Activated T-cell treated with anti-CD3 and anti-CD28 coated beads for 48 hours (primary cell): ENCODE results near the gene OR4E1.
"Not testable (repeated sequence)": the region's sequence is repeated elsewhere in the genome, so short reads cannot be mapped to it uniquely, and the experiment has no call there.

Experiments
- DNase-seq: peaks from one replicate; pipeline ENCODE4 v3.0.0-alpha.2; 2020; ENCODE audit warnings: low read depth

Gene OR4E1

GRCh38 chr14:21653331-21653885 is 20.2 kb downstream of the OR4E1 start, which contains the start of gene OR4E2:
OR4E2 (plus strand) TSS chr14:21653835; CDS start chr14:21665083, 11,248 bp downstream.
- no peak for DNase-seq

GRCh38 chr14:21652209-21652808 is 21.3 kb downstream of the OR4E1 start:
- no peak for DNase-seq

- DNase-seq, result no peak
These were observed 26.2 kb downstream of the OR4E1 start for GRCh38 chr14:21647380-21647779.

GRCh38 chr14:21643407-21643806 is 30.2 kb downstream of the OR4E1 start:
- DNase-seq, result no peak

DNA sequence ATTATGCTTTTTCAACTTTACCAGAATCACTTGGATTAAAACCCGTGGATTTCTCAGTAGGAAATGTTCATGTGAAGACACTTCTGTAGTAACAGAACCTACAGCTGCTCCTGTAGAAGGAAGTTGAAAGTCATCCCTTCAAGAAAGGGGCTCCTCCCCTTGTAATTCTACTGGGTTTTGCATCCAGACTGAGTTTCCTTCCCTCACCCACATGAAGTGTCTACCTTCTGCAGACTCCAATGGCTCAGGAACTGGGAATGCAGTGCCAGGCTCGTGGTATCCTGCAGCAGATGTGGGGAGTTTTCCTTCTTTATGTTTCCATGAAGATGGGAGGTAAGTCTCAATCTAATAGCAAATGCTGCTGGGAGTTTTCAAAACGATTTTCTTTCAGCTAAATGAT is 30.9 kb downstream of the OR4E1 start:
- DNase-seq, result no peak

DNA sequence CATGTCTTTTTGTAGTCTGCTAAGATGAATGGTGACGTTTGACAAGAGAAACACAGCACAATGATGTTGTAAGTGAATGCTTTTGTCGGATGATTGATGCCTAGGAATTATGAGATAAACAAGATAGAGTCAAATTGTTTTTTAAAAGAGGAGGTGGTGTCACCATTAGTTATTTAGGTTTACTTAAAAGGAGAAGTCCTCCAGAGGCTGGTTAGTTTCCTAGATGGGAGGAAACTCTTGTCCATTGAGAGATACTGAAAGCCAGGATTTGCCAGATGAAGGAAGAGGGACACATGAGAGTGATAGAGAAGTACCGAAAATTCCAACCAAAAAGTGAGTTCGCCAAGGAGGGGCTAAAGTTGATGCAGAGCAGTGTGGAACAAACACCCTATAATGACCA is 38.8 kb downstream of the OR4E1 start, which contains the start of gene OR10G2:
Gene OR10G2 (minus strand): TSS at position 101 of the 400 bp plus-strand sequence. CDS start 98 bp downstream, at position 3.
- DNase-seq, result no peak

GRCh38 chr14:21631084-21631483 is 42.5 kb downstream of the OR4E1 start:
- DNase-seq, result no peak

GRCh38 chr14:21630503-21630902 is 43.1 kb downstream of the OR4E1 start:
- not testable (repeated sequence) for DNase-seq

DNA sequence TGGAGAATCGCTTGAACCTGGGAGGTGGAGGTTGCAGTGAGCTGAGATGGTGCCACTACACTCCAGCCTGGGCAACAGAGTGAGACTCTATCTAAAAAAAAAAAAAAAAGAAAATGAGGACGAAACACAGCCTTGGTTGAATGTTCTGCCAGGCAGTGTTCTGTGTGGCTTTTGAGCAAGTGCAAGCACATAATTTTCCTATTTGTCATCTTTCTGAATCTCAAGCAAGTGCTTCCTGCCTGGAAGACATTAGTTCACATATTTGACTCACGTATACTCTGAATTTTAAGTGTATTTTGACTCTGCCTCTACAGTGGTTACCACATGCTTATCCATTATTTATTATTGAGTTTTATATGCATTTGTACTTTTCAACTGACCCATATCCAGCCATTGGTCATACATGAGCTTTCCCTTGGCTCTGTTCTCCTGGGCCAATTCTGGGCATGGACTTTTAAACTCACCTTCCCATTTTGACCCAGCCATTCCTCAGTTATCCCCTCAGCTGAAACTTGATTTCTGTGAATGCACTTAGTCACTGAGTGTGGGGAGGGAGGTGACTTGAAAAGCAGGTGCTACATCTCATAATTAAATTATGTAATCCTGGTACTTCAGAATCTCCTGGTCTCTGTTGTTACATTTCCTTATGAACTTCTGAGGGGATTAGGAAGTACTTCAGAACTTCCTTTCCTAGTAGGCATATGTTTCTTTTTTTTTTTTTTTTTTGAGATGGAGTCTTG is 47.0 kb downstream of the OR4E1 start:
- no peak for DNase-seq
